ENCODE results near the gene KIAA0753.

Gene KIAA0753

GRCh38 chr17:6542577-6542976 lies 97.9 kb downstream of the KIAA0753 start:
- DNase-seq (ENCODE audit: low read depth) = no peak
- TF ChIP-seq POLR2A (IDR thresholded peaks at IDR 0.05; ENCODE audit: extremely low read depth, insufficient read length) (no peak), CTCF (IDR thresholded peaks at IDR 0.05; ENCODE audit: low read depth, low read length) (no peak)
- H3K4me3 ChIP-seq (ENCODE audit: low read depth, low read length) = no peak overlapping the region

GRCh38 chr17:6541886-6542285 lies 98.6 kb downstream of the KIAA0753 start:
- H3K4me3 ChIP-seq (ENCODE audit: low read depth, low read length) = no peak overlapping the region
- DNase-seq (ENCODE audit: low read depth) = no peak
- TF ChIP-seq MYC (IDR thresholded peaks at IDR 0.05; ENCODE audit: low read depth, low read length) = no peak
- TF ChIP-seq CTCF (IDR thresholded peaks at IDR 0.05; ENCODE audit: low read depth, low read length) = no peak
- TF ChIP-seq POLR2A (IDR thresholded peaks at IDR 0.05; ENCODE audit: extremely low read depth, insufficient read length) = no peak

GRCh38 chr17:6539871-6540270 lies 100.6 kb downstream of the KIAA0753 start:
- no peak for TF ChIP-seq POLR2A (IDR thresholded peaks at IDR 0.05; ENCODE audit: extremely low read depth, insufficient read length)
- TF ChIP-seq CTCF (IDR thresholded peaks at IDR 0.05; ENCODE audit: low read depth, low read length) = no peak
- TF ChIP-seq MYC (IDR thresholded peaks at IDR 0.05; ENCODE audit: low read depth, low read length) = no peak
- TF ChIP-seq MAX (IDR thresholded peaks at IDR 0.05; ENCODE audit: low read depth, low read length) = no peak
- no peak overlapping the region for H3K4me3 ChIP-seq (ENCODE audit: low read depth, low read length)
- DNase-seq (ENCODE audit: low read depth) = no peak

GRCh38 chr17:6536566-6537065 lies 103.9 kb downstream of the KIAA0753 start:
- TF ChIP-seq MAX (IDR thresholded peaks at IDR 0.05; ENCODE audit: low read depth, low read length) (no peak), MYC (IDR thresholded peaks at IDR 0.05; ENCODE audit: low read depth, low read length) (no peak), POLR2A (IDR thresholded peaks at IDR 0.05; ENCODE audit: extremely low read depth, insufficient read length) (no peak), CTCF (IDR thresholded peaks at IDR 0.05; ENCODE audit: low read depth, low read length) (no peak)
- no peak for DNase-seq (ENCODE audit: low read depth)
- H3K4me3 ChIP-seq (ENCODE audit: low read depth, low read length) = no peak overlapping the region

GRCh38 chr17:6536053-6536452 lies 104.5 kb downstream of the KIAA0753 start:
- TF ChIP-seq CTCF (IDR thresholded peaks at IDR 0.05; ENCODE audit: low read depth, low read length) (no peak), MAX (IDR thresholded peaks at IDR 0.05; ENCODE audit: low read depth, low read length) (no peak), POLR2A (IDR thresholded peaks at IDR 0.05; ENCODE audit: extremely low read depth, insufficient read length) (no peak)
- no peak overlapping the region for H3K4me3 ChIP-seq (ENCODE audit: low read depth, low read length)
- DNase-seq (ENCODE audit: low read depth) = no peak

- no peak for DNase-seq (ENCODE audit: low read depth)
- TF ChIP-seq CTCF (IDR thresholded peaks at IDR 0.05; ENCODE audit: low read depth, low read length) = no peak
- no peak for TF ChIP-seq MAX (IDR thresholded peaks at IDR 0.05; ENCODE audit: low read depth, low read length)
- TF ChIP-seq MYC (IDR thresholded peaks at IDR 0.05; ENCODE audit: low read depth, low read length) = no peak
- H3K4me3 ChIP-seq (ENCODE audit: low read depth, low read length) = no peak overlapping the region
These were observed 105.5 kb downstream of the KIAA0753 start for GRCh38 chr17:6534846-6535514.

Measured in NB4 (cell line).